ENCODE results near the gene SPOPL.

Gene SPOPL

DNA sequence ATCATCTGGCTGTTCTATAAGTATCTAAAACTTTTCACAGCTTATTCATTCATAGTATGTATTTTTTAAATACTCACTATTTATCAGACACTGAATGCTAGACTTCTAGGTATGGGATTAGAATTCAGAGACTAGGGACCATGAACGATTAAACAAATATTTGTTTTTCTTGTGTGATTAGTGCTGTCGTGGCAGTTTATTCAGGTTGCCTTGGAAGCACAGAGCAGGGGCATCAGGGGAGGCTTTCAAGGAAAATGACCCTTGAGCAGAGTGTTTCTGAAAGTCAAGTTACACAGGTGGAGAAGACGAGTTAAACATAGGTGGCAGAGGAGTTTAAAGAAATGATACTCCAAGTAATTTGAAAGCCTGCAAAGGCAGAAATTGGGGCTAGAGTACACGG is 5.7 kb downstream of the SPOPL start:
- no peak overlapping the region for H3K4me3 ChIP-seq (ENCODE audit: low read depth in 1 of 2, low read length in 1 of 2)
- no peaks in the 10 kb centered on the region for H3K36me3 ChIP-seq
- no peak for TF ChIP-seq CTCF (IDR thresholded peaks at IDR 0.05)
- H3K27ac ChIP-seq, result peak overlapping the region; percentile 96
- H3K4me1 ChIP-seq (ENCODE audit: control insufficient read depth in 1 of 2, insufficient read depth in 1 of 2, low read depth in 1 of 2, low read length in 1 of 2), result peaks cover 47 to 64% of the 10 kb centered on the region in 2 experiments
- no peaks in the 10 kb centered on the region for H3K9me3 ChIP-seq
- H3K27me3 ChIP-seq, result no peaks in the 10 kb centered on the region

- H3K9me3 ChIP-seq, result no peaks in the 10 kb centered on the region
- TF ChIP-seq CTCF (IDR thresholded peaks at IDR 0.05), result no peak
- H3K4me1 ChIP-seq (ENCODE audit: control insufficient read depth in 1 of 2, insufficient read depth in 1 of 2, low read depth in 1 of 2, low read length in 1 of 2), result peaks cover 32 to 79% of the 10 kb centered on the region in 2 experiments
- H3K27me3 ChIP-seq, result no peaks in the 10 kb centered on the region
- H3K36me3 ChIP-seq, result peaks cover 4% of the 10 kb centered on the region
- H3K27ac ChIP-seq, result peak overlapping the region; percentile 35
- H3K4me3 ChIP-seq (ENCODE audit: low read depth in 1 of 2, low read length in 1 of 2), result no peak overlapping the region
Observed at GRCh38 chr2:138510319-138510718, 8.7 kb downstream of the SPOPL start.

- H3K4me1 ChIP-seq (ENCODE audit: control insufficient read depth in 1 of 2, insufficient read depth in 1 of 2, low read depth in 1 of 2, low read length in 1 of 2), result peaks cover 32 to 76% of the 10 kb centered on the region in 2 experiments
- H3K9me3 ChIP-seq, result no peaks in the 10 kb centered on the region
- H3K4me3 ChIP-seq (ENCODE audit: low read depth in 1 of 2, low read length in 1 of 2), result no peak overlapping the region
- H3K27me3 ChIP-seq, result no peaks in the 10 kb centered on the region
- H3K27ac ChIP-seq, result no peak overlapping the region
- H3K36me3 ChIP-seq, result peaks cover 4% of the 10 kb centered on the region
- no peak for TF ChIP-seq CTCF (IDR thresholded peaks at IDR 0.05)
Observed at GRCh38 chr2:138512672-138513071, 11.1 kb downstream of the SPOPL start.

GRCh38 chr2:138514173-138514572 is 12.6 kb downstream of the SPOPL start:
- Histone ChIP-seq H3K9me3 (no peaks in the 10 kb centered on the region), H3K4me3 (ENCODE audit: low read depth in 1 of 2, low read length in 1 of 2) (no peak overlapping the region), H3K36me3 (peaks cover 4% of the 10 kb centered on the region), H3K27ac (peak overlapping the region; percentile 64), H3K27me3 (no peaks in the 10 kb centered on the region), H3K4me1 (ENCODE audit: control insufficient read depth in 1 of 2, insufficient read depth in 1 of 2, low read depth in 1 of 2, low read length in 1 of 2) (peaks cover 32 to 63% of the 10 kb centered on the region in 2 experiments)
- TF ChIP-seq CTCF (IDR thresholded peaks at IDR 0.05), result no peak

DNA sequence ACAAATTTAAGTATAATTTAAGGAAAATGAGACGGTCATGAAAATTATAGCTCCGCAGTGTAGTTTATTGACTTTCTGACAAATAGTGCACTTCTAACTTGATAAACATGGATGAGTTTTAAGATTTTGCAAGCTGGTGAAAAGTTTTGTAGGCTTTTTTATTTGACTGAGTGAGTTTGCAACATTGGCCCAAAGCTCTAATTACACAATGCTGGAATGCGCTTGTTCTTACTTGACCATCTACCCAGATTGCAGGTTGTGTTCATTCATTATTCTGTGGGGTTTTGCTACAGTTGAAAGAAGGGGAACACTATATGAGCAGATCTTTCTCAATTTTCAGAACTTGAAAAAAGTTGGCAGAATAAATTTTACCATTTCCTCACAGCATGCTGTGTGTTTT is 13.5 kb downstream of the SPOPL start:
- no peak overlapping the region for H3K4me3 ChIP-seq (ENCODE audit: low read depth in 1 of 2, low read length in 1 of 2)
- H3K27me3 ChIP-seq, result no peaks in the 10 kb centered on the region
- TF ChIP-seq CTCF (IDR thresholded peaks at IDR 0.05), result no peak
- peaks cover 4% of the 10 kb centered on the region for H3K36me3 ChIP-seq
- peak overlapping the region; percentile 64 for H3K27ac ChIP-seq
- H3K9me3 ChIP-seq, result no peaks in the 10 kb centered on the region
- peaks cover 32 to 57% of the 10 kb centered on the region in 2 experiments for H3K4me1 ChIP-seq (ENCODE audit: control insufficient read depth in 1 of 2, insufficient read depth in 1 of 2, low read depth in 1 of 2, low read length in 1 of 2)
